Astrocyte of the cerebellum (primary cell): ENCODE results near the gene FGD4.

ENCODE experiments used
- DNase-seq: peaks from one replicate; pipeline ENCODE4 v3.0.0-alpha.2; 2011; ENCODE audit warnings: low read depth
- H3K4me3 ChIP-seq: 2 replicates; pipeline ENCODE4 v1.5.1; 2011; ENCODE audit warnings: mild to moderate bottlenecking, low read depth, low read length, moderate library complexity
- CTCF ChIP-seq: IDR thresholded peaks from 2 replicates; pipeline ENCODE4 v1.5.1; 2012; ENCODE audit warnings: low read length, low read depth, moderate library complexity, mild to moderate bottlenecking; ENCODE audit errors: missing control alignments
- in situ Hi-C: cut with HindIII; loops from 2 replicates; pipeline ENCODE4 v1.10.0; 2017; ENCODE audit warnings: low sequenced_read_pairs

FGD4 gene

GRCh38 chr12:32382226-32382625, 17.1 kb upstream of the FGD4 start:
- no peak for DNase-seq
- H3K4me3 ChIP-seq, result no peak overlapping the region
- in situ Hi-C loops, result no loop called here
- TF ChIP-seq CTCF, result no peak

GRCh38 chr12:32390572-32391219, 8.7 kb upstream of the FGD4 start:
- in situ Hi-C loops, result no loop called here
- no peak for DNase-seq
- H3K4me3 ChIP-seq, result peak overlapping the region; percentile 25
- no peak for TF ChIP-seq CTCF

GRCh38 chr12:32395026-32395425, 4.3 kb upstream of the FGD4 start:
- no peak for DNase-seq
- TF ChIP-seq CTCF, result no peak
- in situ Hi-C loops, result no loop called here
- H3K4me3 ChIP-seq, result no peak overlapping the region

- no peak for TF ChIP-seq CTCF
- H3K4me3 ChIP-seq, result no peak overlapping the region
- no peak for DNase-seq
- in situ Hi-C loops, result no loop called here
Observed at GRCh38 chr12:32397696-32398095, 1.7 kb upstream of the FGD4 start.

- in situ Hi-C loops, result no loop called here
- no peak for DNase-seq
- no peak overlapping the region for H3K4me3 ChIP-seq
- TF ChIP-seq CTCF, result no peak
Observed at GRCh38 chr12:32398181-32398580, 1.2 kb upstream of the FGD4 start.

- peak overlapping the region; percentile 77 for H3K4me3 ChIP-seq
- no peak for DNase-seq
- no peak for TF ChIP-seq CTCF
- in situ Hi-C loops, result no loop called here
Observed at GRCh38 chr12:32398816-32399369, 465 bp upstream of the FGD4 start.
